ENCODE measurements around the gene ABCA2.

The ABCA2 gene

DNA sequence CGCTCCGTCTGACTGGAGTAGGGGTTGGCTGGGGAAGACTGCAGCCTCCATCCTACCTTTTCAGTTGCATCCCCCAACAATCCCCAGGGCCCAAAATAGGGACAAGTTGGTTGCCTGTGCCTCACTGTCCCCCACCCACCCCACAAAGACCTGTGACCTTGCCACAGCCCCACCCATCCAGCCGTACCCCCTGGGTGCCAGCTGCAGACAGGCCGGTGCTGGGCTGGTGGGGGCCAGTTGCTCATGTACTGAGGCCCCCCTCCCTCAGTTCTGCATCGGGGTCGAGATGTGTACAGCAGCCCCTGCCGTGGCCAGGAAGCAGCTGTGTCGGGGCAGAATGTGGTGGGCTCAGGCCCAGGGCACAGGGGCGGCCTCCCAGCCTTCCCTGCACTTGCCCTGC, 44.9 kb downstream of the ABCA2 start:
- H3K36me3 ChIP-seq (ENCODE audit: insufficient read depth): no peaks in the 10 kb centered on the region
- no peaks in the 10 kb centered on the region for H4K20me1 ChIP-seq (ENCODE audit: insufficient read depth)
- H3K4me3 ChIP-seq (IDR thresholded peaks at IDR 0.05; ENCODE audit: insufficient read depth, low read depth, low read length): no peak overlapping the region
- no peak overlapping the region for H2AFZ ChIP-seq (ENCODE audit: low read depth)
- H3K27me3 ChIP-seq (ENCODE audit: insufficient read depth, low read depth): peaks cover 65% of the 10 kb centered on the region
- TF ChIP-seq, protein P1, sequence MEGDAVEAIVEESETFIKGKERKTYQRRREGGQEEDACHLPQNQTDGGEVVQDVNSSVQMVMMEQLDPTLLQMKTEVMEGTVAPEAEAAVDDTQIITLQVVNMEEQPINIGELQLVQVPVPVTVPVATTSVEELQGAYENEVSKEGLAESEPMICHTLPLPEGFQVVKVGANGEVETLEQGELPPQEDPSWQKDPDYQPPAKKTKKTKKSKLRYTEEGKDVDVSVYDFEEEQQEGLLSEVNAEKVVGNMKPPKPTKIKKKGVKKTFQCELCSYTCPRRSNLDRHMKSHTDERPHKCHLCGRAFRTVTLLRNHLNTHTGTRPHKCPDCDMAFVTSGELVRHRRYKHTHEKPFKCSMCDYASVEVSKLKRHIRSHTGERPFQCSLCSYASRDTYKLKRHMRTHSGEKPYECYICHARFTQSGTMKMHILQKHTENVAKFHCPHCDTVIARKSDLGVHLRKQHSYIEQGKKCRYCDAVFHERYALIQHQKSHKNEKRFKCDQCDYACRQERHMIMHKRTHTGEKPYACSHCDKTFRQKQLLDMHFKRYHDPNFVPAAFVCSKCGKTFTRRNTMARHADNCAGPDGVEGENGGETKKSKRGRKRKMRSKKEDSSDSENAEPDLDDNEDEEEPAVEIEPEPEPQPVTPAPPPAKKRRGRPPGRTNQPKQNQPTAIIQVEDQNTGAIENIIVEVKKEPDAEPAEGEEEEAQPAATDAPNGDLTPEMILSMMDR (conservative IDR thresholded peaks at IDR 0.05; ENCODE audit: low read depth, low read length): no peak
- no peak overlapping the region for H3K4me2 ChIP-seq
- no peaks in the 10 kb centered on the region for H3K4me1 ChIP-seq (ENCODE audit: low read depth, poor library complexity, severe bottlenecking)
- H3K27ac ChIP-seq: no peak overlapping the region
- H3K79me2 ChIP-seq (ENCODE audit: insufficient read depth, low read depth): no peaks in the 10 kb centered on the region
- no peak overlapping the region for H3K9ac ChIP-seq

DNA sequence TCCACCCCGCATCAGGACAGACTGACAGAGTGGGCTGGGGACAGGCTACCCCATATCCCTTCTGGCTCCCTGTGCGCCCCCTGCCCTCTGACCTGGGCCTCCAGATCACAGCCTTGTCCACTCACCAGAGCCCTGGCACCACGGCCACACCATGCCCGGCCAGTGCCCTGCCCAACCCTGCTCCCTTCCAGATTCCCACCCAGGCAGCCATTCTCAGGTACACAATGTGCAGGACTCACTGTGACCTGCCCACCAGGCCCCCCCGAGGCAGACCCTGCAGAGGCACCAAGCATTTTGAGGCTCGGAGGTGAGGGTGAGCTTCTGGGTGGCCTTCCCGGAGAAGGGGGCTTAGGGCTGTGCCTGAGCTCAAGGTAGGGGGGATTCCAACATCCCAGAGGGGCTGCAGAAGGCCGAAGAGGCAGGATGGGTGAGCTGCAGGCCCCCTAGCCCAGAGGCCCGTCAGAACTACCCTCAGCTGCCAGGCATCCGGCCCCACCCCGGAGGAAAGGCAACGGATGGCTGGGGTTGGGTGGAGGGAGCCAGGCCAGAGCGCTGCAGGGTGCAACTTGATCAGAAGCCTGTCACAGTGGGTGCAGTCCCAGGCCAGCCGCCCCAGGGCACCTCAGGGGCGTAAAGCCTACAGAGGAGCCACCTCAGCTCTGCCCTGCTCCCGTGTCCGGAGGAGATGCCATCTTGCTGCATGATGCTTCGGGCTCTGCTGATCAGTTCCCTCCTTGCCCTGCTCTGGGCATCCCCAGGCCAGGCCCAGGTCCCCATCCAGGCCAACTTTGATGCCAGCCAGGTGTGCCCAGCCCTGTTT, 45.6 kb downstream of the ABCA2 start, which contains the start of gene LCNL1:
Gene LCNL1 (plus strand): TSS at position 762 of the 820 bp plus-strand sequence. CDS start 594 bp downstream, outside the sequence.
- Histone ChIP-seq H3K4me2 (no peak within 1 kb of the TSS), H3K27me3 (ENCODE audit: insufficient read depth, low read depth) (peaks cover 57% of the 10 kb centered on the region), H3K79me2 (ENCODE audit: insufficient read depth, low read depth) (no peaks in the 10 kb centered on the region), H3K36me3 (ENCODE audit: insufficient read depth) (no peaks in the 10 kb centered on the region), H3K4me1 (ENCODE audit: low read depth, poor library complexity, severe bottlenecking) (no peaks in the 10 kb centered on the region), H3K4me3 (IDR thresholded peaks at IDR 0.05; ENCODE audit: insufficient read depth, low read depth, low read length) (no peak within 1 kb of the TSS), H3K9ac (no peak within 1 kb of the TSS), H4K20me1 (ENCODE audit: insufficient read depth) (no peaks in the 10 kb centered on the region), H2AFZ (ENCODE audit: low read depth) (no peak within 1 kb of the TSS), H3K27ac (no peak within 1 kb of the TSS)
- TF ChIP-seq, protein P1 (conservative IDR thresholded peaks at IDR 0.05; ENCODE audit: low read depth, low read length): no peak

DNA sequence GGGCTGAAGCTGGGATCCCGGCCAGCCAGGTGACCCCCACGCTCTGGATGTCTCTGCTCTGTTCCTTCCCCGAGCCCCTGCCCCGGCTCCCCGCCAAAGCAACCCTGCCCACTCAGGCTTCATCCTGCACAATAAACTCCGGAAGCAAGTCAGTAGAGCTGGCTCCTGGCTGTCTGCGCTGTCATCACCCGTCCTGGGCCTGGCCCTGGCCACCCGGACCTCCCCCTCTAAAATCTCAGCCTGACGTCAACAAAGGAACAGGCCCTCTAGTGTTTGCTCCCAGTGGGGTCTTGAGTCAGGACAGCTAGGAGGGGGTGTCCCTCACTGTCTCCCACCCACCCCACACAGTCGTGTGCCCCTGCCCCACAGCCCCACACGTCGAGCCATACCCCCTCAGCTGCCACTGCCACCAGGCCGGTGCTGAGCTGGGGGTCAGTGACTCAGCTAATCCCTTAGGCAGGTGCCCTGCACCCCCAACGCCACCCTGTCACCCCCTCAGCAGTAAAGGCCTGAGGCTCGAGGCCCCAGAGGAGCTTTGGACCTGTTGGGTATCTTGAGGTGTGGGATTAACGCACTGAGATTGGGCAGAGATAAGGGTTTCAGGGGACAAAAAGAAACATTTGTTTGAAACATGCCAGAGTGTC, 46.3 kb downstream of the ABCA2 start:
- H4K20me1 ChIP-seq (ENCODE audit: insufficient read depth): no peaks in the 10 kb centered on the region
- H2AFZ ChIP-seq (ENCODE audit: low read depth): no peak overlapping the region
- no peak overlapping the region for H3K4me3 ChIP-seq (IDR thresholded peaks at IDR 0.05; ENCODE audit: insufficient read depth, low read depth, low read length)
- no peak overlapping the region for H3K27ac ChIP-seq
- H3K27me3 ChIP-seq (ENCODE audit: insufficient read depth, low read depth): peaks cover 50% of the 10 kb centered on the region
- no peaks in the 10 kb centered on the region for H3K79me2 ChIP-seq (ENCODE audit: insufficient read depth, low read depth)
- TF ChIP-seq, protein P1 (conservative IDR thresholded peaks at IDR 0.05; ENCODE audit: low read depth, low read length): no peak
- H3K9ac ChIP-seq: no peak overlapping the region
- H3K4me2 ChIP-seq: no peak overlapping the region
- no peaks in the 10 kb centered on the region for H3K36me3 ChIP-seq (ENCODE audit: insufficient read depth)
- H3K4me1 ChIP-seq (ENCODE audit: low read depth, poor library complexity, severe bottlenecking): no peaks in the 10 kb centered on the region

DNA sequence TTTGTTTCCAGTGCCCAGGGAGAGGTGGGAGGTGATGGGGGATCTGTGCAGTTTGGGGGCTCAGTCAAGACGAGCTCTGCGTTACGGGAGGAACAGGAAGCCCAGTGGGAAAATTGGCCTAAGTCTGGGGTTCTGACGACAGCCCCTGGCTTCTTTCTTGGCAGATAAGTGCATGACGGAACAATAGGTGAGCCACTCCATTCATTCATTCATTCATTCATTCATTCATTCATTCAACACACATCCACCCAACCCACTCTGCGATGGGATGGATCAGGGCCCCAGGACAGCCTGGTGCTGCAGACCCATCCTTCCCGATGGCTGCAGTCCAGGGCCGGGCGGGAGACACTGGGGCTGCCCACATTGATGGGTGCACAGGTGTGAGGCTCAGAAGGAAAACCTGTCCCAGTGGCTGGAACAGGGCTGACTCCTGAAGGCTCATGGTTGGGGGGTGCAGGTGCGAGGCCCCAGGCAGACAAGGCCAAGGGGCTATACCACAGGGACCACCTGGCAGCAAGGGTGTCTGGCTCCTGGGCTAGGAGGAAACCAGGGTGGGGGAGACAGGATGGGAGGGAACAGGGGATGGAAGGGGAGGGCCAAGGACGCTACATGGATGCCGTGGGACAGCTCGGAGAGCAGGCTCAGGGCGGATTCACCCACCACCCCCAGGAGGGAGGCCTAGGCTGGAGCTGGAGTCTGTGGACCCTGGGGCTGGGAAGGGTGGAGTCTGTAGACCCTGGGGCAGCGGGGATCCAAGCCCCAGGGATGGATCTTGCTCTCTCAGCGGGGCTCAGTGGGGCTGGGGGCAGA, 47.2 kb downstream of the ABCA2 start:
- TF ChIP-seq, protein P1 (conservative IDR thresholded peaks at IDR 0.05; ENCODE audit: low read depth, low read length): no peak
- H3K4me1 ChIP-seq (ENCODE audit: low read depth, poor library complexity, severe bottlenecking): no peaks in the 10 kb centered on the region
- H2AFZ ChIP-seq (ENCODE audit: low read depth): no peak overlapping the region
- no peaks in the 10 kb centered on the region for H3K79me2 ChIP-seq (ENCODE audit: insufficient read depth, low read depth)
- H3K4me2 ChIP-seq: no peak overlapping the region
- H3K9ac ChIP-seq: no peak overlapping the region
- H4K20me1 ChIP-seq (ENCODE audit: insufficient read depth): no peaks in the 10 kb centered on the region
- no peaks in the 10 kb centered on the region for H3K36me3 ChIP-seq (ENCODE audit: insufficient read depth)
- no peak overlapping the region for H3K4me3 ChIP-seq (IDR thresholded peaks at IDR 0.05; ENCODE audit: insufficient read depth, low read depth, low read length)
- H3K27me3 ChIP-seq (ENCODE audit: insufficient read depth, low read depth): peaks cover 42% of the 10 kb centered on the region
- H3K27ac ChIP-seq: no peak overlapping the region

Data from KMS-11 (cell line).